Stimulated activated CD8-positive, alpha-beta memory T cell treated with anti-CD3 and anti-CD28 coated beads, Interleukin-15, amount 100 ng/mL, for 4 hours (primary cell): ENCODE data around the gene LCAT.
"Not testable (repeated sequence)": the region's sequence is repeated elsewhere in the genome, so short reads cannot be mapped to it uniquely, and the experiment has no call there.

Source experiments
- DNase-seq, 2 donors: peaks; one replicate each; pipeline ENCODE4 v3.0.0-alpha.2; 2020; ENCODE audit warnings: low read depth in 2 of 2

LCAT gene, protein sequence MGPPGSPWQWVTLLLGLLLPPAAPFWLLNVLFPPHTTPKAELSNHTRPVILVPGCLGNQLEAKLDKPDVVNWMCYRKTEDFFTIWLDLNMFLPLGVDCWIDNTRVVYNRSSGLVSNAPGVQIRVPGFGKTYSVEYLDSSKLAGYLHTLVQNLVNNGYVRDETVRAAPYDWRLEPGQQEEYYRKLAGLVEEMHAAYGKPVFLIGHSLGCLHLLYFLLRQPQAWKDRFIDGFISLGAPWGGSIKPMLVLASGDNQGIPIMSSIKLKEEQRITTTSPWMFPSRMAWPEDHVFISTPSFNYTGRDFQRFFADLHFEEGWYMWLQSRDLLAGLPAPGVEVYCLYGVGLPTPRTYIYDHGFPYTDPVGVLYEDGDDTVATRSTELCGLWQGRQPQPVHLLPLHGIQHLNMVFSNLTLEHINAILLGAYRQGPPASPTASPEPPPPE

DNA sequence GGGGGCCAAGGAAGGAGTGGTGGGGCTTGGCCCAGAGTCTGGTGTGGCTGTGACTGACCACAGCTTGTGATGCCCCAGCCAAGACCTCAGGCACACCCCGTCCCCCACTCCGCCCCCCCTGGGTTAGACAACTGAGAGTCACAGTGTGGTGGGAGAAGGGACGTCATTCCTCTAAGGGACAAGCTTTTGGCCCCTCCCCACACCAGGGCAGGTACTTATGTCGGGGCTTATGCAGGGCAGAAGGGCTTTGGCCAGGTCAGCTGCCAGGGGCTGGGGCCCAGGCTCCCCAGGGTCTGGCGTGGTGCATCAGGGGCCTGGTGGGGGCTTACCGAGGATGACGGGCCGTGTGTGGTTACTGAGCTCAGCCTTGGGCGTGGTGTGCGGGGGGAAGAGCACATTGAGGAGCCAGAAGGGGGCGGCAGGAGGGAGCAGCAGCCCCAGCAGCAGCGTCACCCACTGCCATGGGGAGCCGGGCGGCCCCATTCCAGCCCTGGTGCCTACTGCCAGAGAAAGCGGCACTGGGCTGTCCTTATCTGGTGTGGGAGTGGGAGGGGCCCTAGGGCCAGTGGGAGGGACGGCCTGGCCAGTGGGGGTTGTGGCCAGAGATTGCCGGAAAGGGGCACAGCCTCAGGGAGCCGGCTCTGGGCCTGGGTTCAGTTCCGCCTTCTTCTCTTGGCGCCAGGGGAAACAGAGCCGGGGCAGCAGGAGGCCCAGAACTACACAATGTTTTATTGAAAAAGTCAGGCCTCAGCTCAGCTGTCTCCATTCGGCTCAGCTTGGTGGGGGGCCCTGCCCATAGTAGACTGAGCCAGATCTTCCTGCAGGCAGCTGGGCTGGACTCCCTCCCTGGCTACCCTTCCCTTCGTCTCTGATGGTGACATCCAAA, at the start of gene LCAT:
LCAT (minus strand) TSS at position 502 of the 886 bp plus-strand sequence; CDS start at position 483, 19 bp downstream.
- DNase-seq: no peak

DNA sequence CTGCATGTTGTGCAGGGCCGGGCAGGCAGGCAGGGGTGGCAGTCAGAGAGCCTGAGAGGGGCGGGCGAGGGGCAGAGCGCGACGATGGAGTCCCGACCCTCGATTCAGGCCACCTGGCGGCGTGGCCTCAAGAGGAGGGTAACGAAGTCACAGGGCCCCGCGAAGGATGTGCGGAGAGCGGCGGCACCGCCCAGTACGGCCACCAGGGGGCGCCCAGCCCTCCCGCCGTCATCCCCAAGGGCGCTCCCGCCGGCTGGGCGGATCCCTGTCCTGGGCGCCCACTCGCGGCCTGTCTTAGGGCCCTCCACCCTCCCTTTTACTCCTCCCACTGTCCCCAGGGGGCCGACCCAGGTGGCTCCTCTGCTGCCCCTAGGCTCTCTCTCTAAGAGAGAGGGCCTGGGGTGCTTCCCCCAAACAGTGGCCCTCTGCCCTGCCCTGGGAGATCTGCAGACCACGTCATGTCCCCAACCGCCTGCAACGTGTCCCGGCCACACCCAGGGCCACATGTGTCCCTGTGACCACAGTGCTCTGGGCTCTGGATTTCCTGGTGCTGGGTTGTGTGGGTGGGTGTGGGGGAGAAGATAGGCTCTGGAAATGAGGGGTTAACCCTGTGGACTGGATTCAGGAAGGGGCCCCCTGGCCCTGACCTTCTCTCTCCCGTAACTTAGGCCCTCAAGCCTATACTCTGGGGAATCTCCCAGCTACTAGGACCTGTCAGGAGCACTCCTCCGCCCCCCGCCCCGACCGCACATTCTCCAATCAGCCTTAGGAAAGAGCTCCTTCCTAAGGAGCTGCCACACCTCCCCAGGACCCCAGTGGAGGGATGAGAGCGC, 49.5 kb upstream of the LCAT start:
- peak; percentile 44 to 63 for DNase-seq

DNA sequence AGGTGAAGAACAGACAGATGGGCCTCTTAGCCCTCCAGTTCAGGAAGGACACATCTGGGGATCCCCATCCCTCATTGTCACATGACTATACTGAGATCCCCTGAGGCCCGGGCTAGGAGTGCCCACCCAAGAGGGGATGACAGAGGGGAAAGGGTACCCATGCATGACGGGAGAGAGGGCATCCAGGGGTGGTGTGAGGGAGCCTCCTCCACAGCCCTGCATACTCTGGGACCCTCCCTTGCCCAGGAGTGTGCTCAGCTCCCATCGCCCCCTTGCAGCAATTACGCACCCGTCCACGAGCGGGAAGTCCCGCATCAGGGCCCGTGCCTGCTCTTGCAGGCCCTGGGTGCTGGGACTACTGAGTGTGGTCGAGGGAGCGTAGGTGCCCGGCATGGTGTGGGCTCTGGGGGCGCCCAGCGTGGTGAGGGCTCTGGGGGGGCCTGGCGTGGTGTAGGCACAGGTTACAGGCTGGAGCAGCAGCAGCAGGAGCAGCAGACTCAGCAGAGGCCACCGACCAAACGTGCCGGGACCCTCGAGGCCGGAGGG, 48.8 kb upstream of the LCAT start:
- DNase-seq: no peak

DNA sequence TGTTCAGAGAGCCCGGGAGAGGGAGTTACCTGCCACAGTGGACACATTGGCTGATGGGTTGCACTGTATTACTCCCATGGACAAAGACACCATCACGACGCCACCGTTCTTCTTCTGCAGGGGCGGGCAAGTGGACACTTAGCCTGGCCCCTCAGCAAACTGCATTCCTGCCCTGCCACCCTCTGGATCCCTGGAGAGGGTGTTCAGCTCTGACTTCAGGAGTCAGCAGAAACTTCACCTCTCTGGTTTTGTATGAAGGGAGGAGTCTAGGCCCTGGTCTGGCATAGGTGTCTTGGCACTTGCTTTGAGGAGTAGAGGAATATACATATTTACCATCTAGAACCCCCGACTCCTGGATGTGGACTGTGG, 46.1 kb upstream of the LCAT start:
- no peak for DNase-seq

DNA sequence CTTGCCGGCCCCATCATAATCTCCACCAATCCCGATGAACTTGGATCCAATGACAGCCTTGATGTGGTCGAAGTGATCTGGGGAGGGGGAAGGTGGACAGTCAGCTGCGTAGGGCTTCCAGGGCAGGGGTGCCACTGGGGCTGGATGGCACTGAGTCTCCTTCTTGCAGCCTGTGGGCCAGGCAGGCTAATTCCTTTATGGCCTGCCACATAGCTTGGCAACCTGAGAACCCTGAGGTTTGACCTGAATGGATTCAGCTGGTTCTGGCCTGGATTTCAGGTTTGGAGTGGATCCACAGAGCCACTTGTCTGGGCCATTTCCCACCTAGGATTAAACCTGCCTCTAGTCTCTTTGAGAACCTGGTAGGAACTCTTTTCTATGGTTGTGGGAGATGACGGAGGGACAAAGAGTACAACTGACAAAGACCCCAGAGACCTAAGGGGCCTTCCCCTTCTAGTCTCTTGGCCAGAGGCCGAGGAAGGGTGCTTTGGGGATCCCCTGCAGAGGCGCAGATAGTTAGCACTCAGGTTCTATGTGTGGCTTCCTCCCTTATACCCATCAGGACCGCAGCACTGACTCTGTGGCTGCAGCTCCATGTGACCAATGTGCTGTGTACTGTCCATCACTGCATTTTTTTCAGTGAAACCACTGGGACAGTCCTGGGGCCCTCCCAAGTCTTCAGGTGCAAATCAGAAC, 45.5 kb upstream of the LCAT start:
- DNase-seq: no peak

DNA sequence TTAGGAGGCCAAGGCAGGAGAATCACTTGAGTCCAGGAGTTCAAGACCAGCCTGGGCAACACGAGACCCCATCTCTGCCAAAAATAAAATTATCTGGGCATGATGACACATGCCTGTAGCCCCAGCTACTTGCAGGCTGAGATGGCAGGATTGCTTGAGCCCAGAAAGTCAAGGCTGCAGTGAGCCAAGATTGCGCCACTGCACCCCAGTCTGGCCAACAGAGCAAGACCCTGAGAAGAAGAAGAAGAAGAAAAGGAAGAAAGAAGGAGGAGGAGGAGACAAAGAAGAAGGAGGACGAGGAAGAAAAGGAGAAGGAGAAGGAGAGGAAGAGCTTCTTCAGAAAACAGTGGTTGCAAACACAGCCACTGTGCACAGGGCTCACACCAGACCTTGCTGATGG, 44.8 kb upstream of the LCAT start:
- no peak for DNase-seq

DNA sequence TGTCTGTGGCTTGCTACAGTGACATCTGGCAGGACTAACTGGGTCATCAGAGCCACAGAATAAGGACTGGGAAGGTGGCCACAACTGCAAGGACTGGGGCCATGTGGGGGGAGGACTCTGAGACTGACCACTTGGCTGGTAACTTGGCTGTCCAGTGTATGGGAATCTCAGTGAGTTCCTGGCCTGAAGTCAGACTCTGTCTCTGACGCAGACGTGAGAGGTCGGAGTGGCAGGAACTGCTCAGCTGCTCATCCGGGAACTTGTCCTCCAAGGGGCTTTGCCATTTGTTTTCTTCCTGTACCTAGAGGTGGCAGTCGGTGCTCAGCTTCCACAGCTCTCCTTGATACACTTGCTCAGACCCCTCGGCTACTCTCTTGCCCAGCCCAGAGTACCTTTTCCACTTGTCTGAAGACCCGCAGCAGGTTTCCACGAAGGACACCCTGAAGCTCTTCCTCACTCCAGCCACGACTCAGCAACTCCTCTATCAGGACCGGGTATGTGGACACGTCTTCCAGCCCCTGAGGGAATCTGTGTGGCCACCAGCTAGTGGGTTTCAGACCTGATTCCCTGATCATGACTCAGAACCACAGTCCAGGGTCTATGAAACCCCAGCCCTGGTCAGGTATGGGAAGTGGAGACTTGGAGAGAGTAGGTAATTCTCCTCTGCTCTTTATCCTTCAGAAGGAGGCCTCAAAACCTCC, 43.7 kb upstream of the LCAT start:
- no peak for DNase-seq

DNA sequence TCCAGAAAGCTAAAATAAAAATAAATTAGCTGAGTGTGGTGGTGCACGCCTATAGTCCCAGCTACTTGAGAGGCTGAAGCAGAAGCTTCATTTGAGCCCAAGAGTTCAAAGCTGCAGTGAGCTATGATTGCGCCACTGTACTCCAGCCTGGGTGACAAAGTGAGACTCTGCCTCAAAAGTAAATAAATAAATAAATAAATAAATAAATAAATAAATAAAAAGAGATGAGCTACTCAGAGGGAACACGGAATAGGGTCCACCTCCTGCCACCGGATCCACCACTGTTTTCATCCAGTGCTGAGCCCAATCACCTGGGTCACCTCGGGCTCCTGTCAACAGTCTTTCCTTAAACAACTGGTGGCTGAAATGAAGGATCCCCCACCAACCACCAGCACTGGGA, 43.0 kb upstream of the LCAT start:
- no peak for DNase-seq

DNA sequence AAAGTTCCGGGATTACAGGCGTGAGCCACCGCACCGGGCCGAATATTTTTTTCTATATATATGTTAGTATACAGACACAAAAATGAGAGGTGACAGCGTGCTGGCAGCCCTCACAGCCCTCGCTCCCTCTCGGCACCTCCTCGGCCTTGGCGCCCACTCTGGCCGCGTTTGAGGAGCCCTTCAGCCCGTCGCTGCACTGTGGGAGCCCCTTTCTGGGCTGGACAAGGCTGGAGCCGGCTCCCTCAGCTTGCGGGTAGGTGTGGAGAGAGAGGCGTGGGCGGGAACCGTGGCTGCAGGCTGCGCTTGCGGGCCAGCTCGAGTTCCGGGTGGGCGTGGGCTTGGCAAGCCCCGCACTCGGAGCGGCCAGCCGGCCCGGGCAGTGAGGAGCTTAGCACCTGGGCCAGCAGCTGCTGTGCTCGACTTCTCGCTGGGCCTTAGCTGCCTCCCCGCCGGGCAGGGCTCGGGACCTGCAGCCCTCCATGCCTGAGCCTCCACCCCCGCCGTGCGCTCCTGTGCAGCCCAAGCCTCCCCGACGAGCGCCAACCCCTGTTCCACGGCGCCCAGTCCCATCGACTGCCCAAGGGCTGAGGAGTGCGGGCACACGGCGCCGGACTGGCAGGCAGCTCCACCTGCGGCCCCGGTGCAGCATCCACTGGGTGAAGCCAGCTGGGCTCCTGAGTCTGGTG, 38.2 kb upstream of the LCAT start:
- no peak for DNase-seq

DNA sequence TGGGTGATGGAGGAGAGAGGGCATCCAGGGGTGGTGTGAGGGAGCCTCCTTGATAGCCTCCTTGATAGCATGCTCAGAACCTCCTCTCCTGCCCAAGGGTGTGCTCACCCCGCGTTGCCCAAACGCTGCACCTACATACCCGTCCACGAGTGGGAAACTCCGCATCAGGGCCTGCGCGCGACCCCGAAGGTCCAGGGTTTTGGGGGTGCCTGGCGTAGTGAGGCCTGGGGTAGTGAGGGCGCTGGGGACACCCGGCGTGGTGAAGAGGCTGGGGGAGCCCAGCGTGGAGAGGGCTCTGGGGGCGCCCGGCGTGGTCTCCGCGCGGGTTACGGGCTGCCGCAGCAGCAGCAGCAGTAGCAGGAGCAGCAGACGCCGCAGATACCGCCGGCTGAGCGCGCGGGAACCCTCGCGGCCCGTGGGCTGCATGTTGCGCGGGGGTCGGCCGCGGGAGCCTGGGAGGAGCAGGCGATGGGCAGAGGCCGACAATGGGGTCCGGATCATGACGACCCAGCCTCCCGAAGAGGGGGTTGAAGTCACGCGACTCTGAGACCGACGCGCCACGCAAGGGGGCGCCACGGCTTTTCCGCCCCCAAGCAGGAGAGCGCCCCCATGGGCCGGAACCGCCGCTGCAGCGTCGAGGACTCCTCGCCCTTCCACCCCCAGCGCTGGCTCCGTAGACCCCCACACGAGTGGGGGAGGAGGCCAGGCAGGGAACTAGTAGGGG, 36.2 kb upstream of the LCAT start, which contains the start of gene DPEP3:
DPEP3 (minus strand) TSS at position 545 of the 724 bp plus-strand sequence; CDS start at position 426, 119 bp downstream.
- DNase-seq: no peak

DNA sequence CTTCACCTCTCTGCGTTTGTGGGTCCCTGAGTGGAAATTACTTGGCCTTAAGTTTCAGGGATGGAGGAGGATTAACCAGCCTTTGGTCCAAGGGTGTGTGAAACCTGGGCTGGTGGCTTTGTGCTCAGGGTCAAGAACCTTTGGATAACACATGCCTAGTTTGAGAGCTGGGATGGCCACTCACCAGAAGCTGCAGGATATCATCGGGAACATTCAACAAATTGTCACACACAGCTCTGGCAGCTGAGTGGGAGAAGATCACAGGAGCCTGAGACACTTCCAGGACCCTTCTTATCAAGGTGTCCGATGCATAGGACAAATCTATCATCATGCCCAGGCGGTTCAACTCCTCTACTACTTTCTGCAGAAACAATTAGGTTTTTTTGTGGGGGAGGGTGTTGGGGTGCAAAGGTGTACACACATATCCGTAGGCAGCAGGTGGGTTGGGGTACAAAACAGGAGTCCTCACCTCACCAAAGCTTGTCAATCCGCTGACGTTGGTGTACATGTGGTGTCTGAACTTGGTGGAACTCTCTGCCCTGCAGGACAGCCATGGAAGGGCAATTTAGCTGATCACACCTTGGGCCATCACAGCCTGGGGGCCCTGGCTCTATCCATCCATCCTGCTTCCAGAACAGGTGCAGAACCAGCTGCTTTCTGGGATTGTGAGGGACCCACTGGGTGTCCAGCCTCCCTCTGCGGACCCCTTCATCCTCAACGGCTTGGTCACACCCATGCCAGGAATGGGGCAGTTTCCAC, 33.7 kb upstream of the LCAT start:
- no peak for DNase-seq

DNA sequence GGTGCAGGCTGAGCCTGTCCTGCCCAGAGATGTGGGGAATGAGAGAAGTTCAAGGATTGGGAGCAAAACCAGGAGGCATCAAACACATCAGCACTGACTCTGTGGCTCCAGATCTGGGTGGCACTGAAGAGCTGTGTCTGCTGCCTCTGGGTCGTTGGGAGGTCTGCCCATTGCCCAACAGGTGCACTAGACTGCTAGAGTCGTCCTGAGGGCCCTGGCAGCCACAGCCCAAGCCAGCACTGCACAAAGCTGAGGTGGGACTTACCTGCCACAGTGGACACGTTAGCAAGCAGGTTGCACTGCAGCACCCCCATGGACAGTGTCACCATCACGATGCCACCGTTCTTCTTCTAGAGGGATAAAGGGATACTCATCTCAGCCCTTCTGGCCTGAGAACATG, 33.1 kb upstream of the LCAT start:
- DNase-seq: no peak

DNA sequence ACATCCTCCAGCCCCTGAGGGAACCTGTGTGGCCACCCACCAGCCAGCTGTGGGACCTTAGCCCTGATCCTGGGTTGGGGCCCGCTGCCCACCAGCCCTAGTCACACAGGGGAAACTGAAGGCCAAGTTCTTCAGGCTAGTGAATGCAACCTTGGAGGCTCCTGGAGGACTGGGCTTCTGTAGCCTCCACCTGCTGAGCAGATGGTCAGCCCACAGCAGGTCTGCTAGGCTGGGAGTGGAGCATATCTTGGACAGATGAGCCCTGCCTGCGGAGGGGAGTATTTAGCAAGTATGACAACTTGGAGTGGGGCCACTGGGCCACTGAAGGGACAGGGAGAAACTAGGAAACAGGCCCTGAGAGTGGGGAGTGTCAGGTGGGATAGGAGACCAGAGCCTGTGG, 32.3 kb upstream of the LCAT start:
- DNase-seq: no peak

DNA sequence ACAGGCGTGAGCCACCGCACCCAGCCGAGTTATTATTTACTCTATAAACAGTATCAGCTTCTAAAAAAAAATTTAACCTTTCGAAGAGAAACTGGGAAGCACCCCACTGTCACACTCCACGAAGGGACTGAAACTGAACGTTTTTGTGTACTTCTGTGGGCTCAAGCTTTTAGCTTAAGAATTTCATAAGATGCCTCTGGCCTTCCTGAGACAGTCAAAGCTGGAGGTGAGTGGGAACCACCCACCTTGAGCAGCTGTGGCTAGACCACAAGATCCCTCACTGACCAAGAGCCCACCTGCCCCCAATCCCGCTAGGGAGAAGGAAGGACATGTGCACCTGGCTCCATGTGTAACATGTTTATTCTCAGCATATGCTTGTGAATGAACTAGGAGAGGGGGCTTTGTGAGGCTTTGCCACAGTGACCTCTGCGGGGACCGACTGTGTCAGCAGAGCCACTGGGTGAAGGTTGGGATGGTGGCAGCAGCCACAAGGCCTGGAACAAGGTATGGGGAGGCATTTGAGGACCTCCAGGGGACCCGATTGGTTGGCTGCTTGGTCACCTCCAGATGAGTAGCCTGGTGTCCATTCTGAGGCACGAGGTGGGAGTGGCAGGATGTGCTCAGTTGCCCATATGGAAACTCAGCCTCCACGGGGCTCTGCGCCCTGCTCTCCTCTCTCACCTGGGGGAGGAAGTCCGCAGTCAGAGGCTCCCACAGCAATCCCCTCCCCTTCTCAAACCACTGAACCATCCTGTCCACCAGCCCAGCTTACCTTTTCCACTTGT, 31.6 kb upstream of the LCAT start:
- DNase-seq: no peak

DNA sequence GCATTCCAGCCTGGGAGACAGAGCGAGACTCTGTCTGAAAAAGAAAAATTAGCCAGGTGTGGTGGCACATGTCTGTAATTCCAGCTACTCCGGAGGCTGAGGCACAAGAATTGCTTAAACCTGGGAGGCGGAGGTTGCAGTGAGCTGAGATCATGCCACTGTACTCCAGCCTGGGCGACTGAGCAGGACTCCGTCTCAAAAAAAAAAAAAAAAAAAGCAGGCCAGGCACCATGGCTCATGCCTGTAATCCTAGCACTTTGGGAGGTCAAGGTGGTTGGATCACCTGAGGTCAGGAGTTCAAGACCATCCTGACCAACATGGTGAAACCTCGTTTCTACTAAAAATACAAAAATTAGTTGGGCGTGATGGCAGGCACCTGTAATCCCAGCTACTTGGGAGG, 28.4 kb upstream of the LCAT start:
- DNase-seq: not testable (repeated sequence)

DNA sequence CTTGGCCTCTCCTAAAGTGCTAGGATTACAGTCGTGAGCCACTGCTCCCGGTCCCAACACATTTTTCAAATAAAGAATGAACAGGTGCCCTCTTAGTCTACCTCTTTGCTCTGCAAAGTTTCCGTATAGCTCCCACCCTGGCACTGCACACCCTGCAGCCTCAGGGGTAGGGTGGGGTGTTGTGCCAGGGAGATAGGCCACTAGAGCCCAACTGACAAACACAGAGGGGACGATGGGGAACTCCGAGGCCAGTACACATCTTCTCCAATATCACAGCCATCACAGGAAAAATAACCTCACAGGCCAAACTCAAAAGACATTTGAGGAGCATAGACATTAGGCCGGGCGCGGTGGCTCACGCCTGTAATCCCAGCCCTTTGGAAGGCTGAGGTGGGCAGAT, 27.2 kb upstream of the LCAT start:
- DNase-seq: no peak

DNA sequence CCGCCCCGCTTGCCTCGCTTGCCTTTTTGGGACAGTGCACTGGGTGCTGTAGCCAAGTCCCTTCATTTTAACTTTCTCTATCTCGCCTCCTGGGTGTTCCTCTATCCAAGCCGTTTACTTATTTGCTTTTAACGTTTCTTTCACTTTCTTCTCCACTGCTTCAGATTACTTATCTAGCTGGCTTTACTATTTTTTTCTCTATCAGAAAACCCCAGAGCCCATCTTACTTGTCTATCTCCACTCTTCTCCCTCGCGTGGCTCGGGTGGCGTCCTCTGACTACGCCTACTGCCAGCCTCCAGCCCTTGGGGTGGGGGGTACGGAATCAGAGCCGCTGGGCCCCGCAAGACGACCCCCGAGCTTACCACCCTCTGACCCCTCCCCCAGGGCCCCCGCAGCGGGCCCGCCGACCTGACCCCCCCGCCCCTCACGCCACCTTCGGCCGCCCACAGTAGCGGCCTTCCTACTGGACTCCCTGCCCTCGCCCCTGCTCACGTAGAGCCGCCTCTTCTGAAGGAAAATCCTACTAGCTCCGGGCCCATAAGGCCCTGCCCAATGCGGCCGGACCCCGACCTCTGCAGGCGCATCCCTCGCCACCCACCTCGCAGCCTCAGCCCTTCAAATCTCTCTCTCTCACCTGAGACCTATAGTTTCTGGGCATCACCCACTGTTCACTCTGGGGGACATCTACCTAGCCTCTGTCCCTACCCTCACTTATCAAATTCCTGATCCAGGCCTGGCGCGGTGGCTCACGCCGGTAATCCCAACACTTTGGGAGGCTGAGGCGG, 25.5 kb upstream of the LCAT start:
- DNase-seq: no peak
